GM12891 (cell line): ENCODE results near the gene TP53I3.

Experiments
- PAX5 ChIP-seq: IDR thresholded peaks from 2 replicates; pipeline ENCODE4 v1.6.1; 2011; ENCODE audit warnings: low read length, moderate library complexity, mild to moderate bottlenecking; ENCODE audit not compliant: insufficient read depth, severe bottlenecking
- POLR2A ChIP-seq: IDR thresholded peaks from 2 replicates; pipeline ENCODE4 v1.6.1; 2011; ENCODE audit warnings: low read depth, low read length, control low read depth
- POLR2AphosphoS5 ChIP-seq: IDR thresholded peaks from 2 replicates; pipeline ENCODE4 v1.6.1; 2011; ENCODE audit warnings: low read depth, low read length, control low read depth
- SPI1 ChIP-seq: IDR thresholded peaks from 2 replicates; pipeline ENCODE4 v1.6.1; 2011; ENCODE audit warnings: low read depth, low read length, control low read depth
- TAF1 ChIP-seq: IDR thresholded peaks from 2 replicates; pipeline ENCODE4 v1.6.1; 2011; ENCODE audit warnings: low read depth, low read length, control low read depth

GRCh38 chr2:24123195-24123921, 38.7 kb upstream of the TP53I3 start, which contains the start of the genes FAM228B and PFN4:
- TF ChIP-seq SPI1: peak; percentile 23; the same call in 1 of the 2 replicates
- peak; percentile 41; the same call in 1 of the 2 replicates for TF ChIP-seq POLR2A
- peak; percentile 49 for TF ChIP-seq POLR2AphosphoS5
- peak; percentile 4 for TF ChIP-seq PAX5
- no peak; the same call in 1 of the 2 replicates for TF ChIP-seq TAF1
